ENCODE measurements around the gene CPNE9.
A peak's percentile ranks its signal among the peaks of the same experiment; 100 is the strongest.

The CPNE9 gene

GRCh38 chr3:9679476-9680080, 24.1 kb upstream of the CPNE9 start (continued):
- TF ChIP-seq CSRNP3 (CRISPR knock-in tag; IDR thresholded peaks at IDR 0.05), result no peak
- no peak for TF ChIP-seq BACH2 (CRISPR knock-in tag; IDR thresholded peaks at IDR 0.05; ENCODE audit: borderline replicate concordance)

DNA sequence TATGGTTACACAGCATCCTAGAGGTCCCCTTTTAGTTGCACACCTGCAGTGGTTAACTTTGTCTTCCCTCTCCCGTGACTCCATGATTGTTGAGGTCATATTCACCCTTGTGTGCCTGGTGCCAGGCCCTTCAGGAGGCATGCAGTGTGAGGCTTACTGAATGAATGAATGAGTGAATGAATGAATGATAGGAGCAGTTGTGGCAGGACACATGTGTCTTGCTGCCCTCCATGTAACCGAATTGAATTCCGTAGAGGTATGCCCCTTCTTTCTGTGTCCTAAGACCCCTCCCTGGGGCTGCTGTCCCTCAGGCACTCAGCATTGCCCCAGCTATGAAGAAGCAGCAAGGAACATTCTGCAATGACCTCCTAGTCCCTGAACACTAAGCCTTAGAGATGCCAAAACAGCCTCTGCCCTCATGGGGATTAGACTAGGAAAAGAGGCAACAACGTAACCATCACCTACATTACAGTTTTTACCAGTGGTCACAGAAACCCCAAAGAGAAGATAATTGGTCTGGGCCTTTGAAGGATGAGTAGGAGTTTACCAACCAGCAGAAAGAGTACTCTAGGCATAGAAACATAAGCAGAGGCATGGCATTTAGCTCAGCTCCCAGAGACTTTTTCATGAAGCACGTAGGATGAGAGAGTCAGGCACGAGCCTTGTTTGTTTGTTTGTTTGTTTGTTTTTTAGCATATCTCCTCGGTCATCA, 22.5 kb upstream of the CPNE9 start:
- ATAC-seq, result no peak

GRCh38 chr3:9681723-9682081, 21.9 kb upstream of the CPNE9 start:
- no peak for ATAC-seq
- TF ChIP-seq ZC3H10 (CRISPR knock-in tag; IDR thresholded peaks at IDR 0.05) (no peak), SNAI2 (CRISPR knock-in tag; IDR thresholded peaks at IDR 0.05) (no peak), ZFP3 (CRISPR knock-in tag; IDR thresholded peaks at IDR 0.05) (no peak), RARB (CRISPR knock-in tag; IDR thresholded peaks at IDR 0.05) (no peak), BACH2 (CRISPR knock-in tag; IDR thresholded peaks at IDR 0.05; ENCODE audit: borderline replicate concordance) (no peak), ISL1 (CRISPR knock-in tag; IDR thresholded peaks at IDR 0.05) (no peak), CSDC2 (CRISPR knock-in tag; IDR thresholded peaks at IDR 0.05) (no peak), OSR1 (CRISPR knock-in tag; IDR thresholded peaks at IDR 0.05) (no peak), ZFP30 (CRISPR knock-in tag; IDR thresholded peaks at IDR 0.05) (no peak), POU6F1 (CRISPR knock-in tag; IDR thresholded peaks at IDR 0.05; ENCODE audit: borderline replicate concordance, low read depth) (no peak), TOX (CRISPR knock-in tag; IDR thresholded peaks at IDR 0.05; ENCODE audit: borderline replicate concordance) (no peak), ZNF565 (CRISPR knock-in tag; conservative IDR thresholded peaks at IDR 0.05; ENCODE audit: low read depth) (no peak), TCF4 (CRISPR knock-in tag; IDR thresholded peaks at IDR 0.05; ENCODE audit: borderline replicate concordance) (no peak), CSRNP3 (CRISPR knock-in tag; IDR thresholded peaks at IDR 0.05) (no peak), PPARA (CRISPR knock-in tag; IDR thresholded peaks at IDR 0.05; ENCODE audit: borderline replicate concordance) (no peak)
- TF ChIP-seq, protein P1, sequence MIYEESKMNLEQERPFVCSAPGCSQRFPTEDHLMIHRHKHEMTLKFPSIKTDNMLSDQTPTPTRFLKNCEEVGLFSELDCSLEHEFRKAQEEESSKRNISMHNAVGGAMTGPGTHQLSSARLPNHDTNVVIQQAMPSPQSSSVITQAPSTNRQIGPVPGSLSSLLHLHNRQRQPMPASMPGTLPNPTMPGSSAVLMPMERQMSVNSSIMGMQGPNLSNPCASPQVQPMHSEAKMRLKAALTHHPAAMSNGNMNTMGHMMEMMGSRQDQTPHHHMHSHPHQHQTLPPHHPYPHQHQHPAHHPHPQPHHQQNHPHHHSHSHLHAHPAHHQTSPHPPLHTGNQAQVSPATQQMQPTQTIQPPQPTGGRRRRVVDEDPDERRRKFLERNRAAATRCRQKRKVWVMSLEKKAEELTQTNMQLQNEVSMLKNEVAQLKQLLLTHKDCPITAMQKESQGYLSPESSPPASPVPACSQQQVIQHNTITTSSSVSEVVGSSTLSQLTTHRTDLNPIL (CRISPR knock-in tag; IDR thresholded peaks at IDR 0.05; ENCODE audit: low read depth), result no peak

More for the DNA sequence above, 22.5 kb upstream of the CPNE9 start:
- TF ChIP-seq ARNTL (CRISPR knock-in tag; IDR thresholded peaks at IDR 0.05; ENCODE audit: borderline replicate concordance, low read depth) (no peak), ZFP3 (CRISPR knock-in tag; IDR thresholded peaks at IDR 0.05) (peak; percentile 96)

DNA sequence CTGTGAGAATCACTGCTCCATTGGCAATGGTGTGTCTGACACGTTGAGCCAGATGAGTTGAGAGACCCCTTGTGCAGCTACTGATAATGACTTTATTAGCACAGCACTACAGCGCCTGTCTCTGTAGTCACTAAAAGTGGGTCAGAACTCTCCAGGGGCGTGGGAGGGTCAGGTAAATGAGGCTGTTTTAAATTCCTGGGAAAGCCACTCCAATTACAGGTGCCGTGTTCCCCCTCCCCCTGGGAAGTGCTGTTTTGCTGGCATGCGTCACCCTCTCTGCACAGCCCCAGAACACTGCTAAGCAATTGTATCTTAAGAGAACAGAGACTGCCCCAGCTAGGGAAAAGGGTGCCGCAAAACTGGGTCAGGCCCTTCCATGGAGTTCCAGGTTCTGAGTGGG, 21.5 kb upstream of the CPNE9 start:
- no peak for ATAC-seq
- no peak for TF ChIP-seq TOX (CRISPR knock-in tag; IDR thresholded peaks at IDR 0.05; ENCODE audit: borderline replicate concordance)

GRCh38 chr3:9683426-9683825, 20.2 kb upstream of the CPNE9 start:
- no peak for ATAC-seq
- TF ChIP-seq ISL1 (CRISPR knock-in tag; IDR thresholded peaks at IDR 0.05) (no peak), SNAI2 (CRISPR knock-in tag; IDR thresholded peaks at IDR 0.05) (no peak), ZFP3 (CRISPR knock-in tag; IDR thresholded peaks at IDR 0.05) (no peak), CSRNP3 (CRISPR knock-in tag; IDR thresholded peaks at IDR 0.05) (no peak), PPARA (CRISPR knock-in tag; IDR thresholded peaks at IDR 0.05; ENCODE audit: borderline replicate concordance) (no peak), CSDC2 (CRISPR knock-in tag; IDR thresholded peaks at IDR 0.05) (no peak), ARNTL (CRISPR knock-in tag; IDR thresholded peaks at IDR 0.05; ENCODE audit: borderline replicate concordance, low read depth) (no peak), GLIS3 (CRISPR knock-in tag; IDR thresholded peaks at IDR 0.05) (no peak), ZNF8 (CRISPR knock-in tag; IDR thresholded peaks at IDR 0.05) (no peak), TSHZ2 (CRISPR knock-in tag; IDR thresholded peaks at IDR 0.05) (no peak), TCF4 (CRISPR knock-in tag; IDR thresholded peaks at IDR 0.05; ENCODE audit: borderline replicate concordance) (no peak), ZNF565 (CRISPR knock-in tag; conservative IDR thresholded peaks at IDR 0.05; ENCODE audit: low read depth) (no peak), TOX (CRISPR knock-in tag; IDR thresholded peaks at IDR 0.05; ENCODE audit: borderline replicate concordance) (no peak)
- TF ChIP-seq, protein P1 (CRISPR knock-in tag; IDR thresholded peaks at IDR 0.05; ENCODE audit: low read depth), result no peak

All from SK-N-SH treated with all-trans-retinoic acid at 6 μM for 48 hours (cell line).